ENCODE measurements around the gene SSX7. TPM values are rescaled to one million over a fixed set of nuclear protein-coding genes. Genes with fewer than 3 reads are reported as not detected.
"Not testable (repeated sequence)": the region's sequence is repeated elsewhere in the genome, so short reads cannot be mapped to it uniquely, and the experiment has no call there.

SSX7 gene, protein sequence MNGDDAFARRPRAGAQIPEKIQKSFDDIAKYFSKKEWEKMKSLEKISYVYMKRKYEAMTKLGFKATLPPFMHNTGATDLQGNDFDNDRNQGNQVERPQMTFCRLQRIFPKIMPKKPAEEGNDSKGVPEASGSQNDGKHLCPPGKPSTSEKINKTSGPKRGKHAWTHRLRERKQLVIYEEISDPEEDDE
- total RNA-seq, result not detected

- H3K9me3 Mint-ChIP-seq; H3K27me3 Mint-ChIP-seq; H3K36me3 Mint-ChIP-seq (ENCODE audit: low read depth); H3K27ac Mint-ChIP-seq; POLR2A ChIA-PET; H3K4me3 Mint-ChIP-seq; CTCF ChIA-PET; DNase-seq; H3K4me1 Mint-ChIP-seq: not testable (repeated sequence)
These were observed at the start of gene SSX7 for GRCh38 chrX:52654800-52655199. SSX7 (minus strand) TSS chrX:52654900; CDS start chrX:52653472, 1,428 bp downstream.

GRCh38 chrX:52692034-52692433 is 37.3 kb upstream of the SSX7 start:
- H3K4me1 Mint-ChIP-seq; H3K27ac Mint-ChIP-seq; H3K36me3 Mint-ChIP-seq (ENCODE audit: low read depth); DNase-seq; CTCF ChIA-PET; POLR2A ChIA-PET; H3K4me3 Mint-ChIP-seq; H3K27me3 Mint-ChIP-seq; H3K9me3 Mint-ChIP-seq: not testable (repeated sequence)

DNA sequence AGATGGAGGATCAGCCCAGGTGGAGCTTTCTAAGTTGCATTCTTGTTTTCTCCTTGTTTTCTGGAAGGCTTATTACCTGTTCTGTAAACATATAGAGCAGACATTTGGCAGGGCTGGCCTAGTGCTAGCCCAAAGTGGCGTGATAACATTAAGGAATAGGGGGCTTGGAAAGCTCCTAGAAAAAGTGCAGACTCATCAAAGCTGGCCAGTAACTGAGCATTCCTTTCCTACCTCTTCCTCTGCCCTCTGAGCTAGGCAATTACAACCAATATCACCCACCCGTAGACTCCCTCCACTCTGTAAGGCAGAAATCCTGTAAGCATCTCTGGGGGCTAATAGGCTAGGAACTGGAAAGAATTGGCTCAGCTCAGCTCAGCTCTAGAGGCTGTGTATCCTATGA is 7.5 kb upstream of the SSX7 start:
- H3K4me1 Mint-ChIP-seq; DNase-seq; H3K4me3 Mint-ChIP-seq; H3K27me3 Mint-ChIP-seq; H3K36me3 Mint-ChIP-seq (ENCODE audit: low read depth); H3K27ac Mint-ChIP-seq; CTCF ChIA-PET; POLR2A ChIA-PET; H3K9me3 Mint-ChIP-seq: not testable (repeated sequence)

DNA sequence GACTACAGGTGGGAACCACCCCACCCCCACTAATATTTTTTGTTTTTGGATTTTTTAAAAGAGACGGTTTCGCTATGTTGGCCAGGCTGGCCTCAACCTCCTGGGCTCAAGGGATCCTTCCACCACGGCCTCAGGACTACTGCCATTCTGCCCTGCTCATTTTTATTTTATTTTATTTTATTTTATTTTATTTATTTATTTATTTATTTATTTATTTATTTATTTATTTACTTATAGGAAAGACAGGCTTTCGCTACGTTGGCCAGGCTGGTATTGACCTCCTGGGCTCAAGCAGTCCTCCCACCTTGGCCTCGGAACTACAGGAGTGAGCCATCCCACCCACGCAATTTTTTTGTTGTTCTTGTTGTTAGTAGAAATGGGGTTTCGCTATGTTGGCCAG is 775 bp upstream of the SSX7 start:
- DNase-seq; H3K27ac Mint-ChIP-seq; POLR2A ChIA-PET; H3K4me3 Mint-ChIP-seq; H3K27me3 Mint-ChIP-seq; CTCF ChIA-PET; H3K9me3 Mint-ChIP-seq; H3K36me3 Mint-ChIP-seq (ENCODE audit: low read depth); H3K4me1 Mint-ChIP-seq: not testable (repeated sequence)

GRCh38 chrX:52650676-52651075 is 4.0 kb downstream of the SSX7 start:
- H3K4me1 Mint-ChIP-seq; H3K27ac Mint-ChIP-seq; H3K9me3 Mint-ChIP-seq; CTCF ChIA-PET; DNase-seq; H3K27me3 Mint-ChIP-seq; POLR2A ChIA-PET; H3K4me3 Mint-ChIP-seq; H3K36me3 Mint-ChIP-seq (ENCODE audit: low read depth): not testable (repeated sequence)

DNA sequence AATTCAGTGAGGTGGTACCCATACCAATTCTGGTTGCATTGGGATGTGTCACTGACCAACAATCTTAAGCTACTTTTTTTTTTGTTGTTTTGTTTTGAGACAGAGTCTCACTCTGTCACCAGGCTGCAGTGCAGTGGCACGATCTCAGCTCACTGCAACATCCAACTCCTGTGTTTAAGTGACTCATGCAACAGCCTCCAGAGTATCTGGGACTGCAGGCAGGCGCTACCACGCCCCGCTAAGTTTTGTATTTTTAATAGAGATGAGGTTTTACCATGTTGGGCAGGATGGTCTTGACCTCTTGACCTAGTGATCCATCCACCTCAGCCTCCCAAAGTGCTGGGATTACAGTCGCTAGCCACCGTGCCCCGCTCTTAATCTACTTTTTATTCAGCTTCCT is 5.7 kb downstream of the SSX7 start:
- CTCF ChIA-PET; DNase-seq; H3K4me3 Mint-ChIP-seq; POLR2A ChIA-PET; H3K27ac Mint-ChIP-seq; H3K4me1 Mint-ChIP-seq; H3K36me3 Mint-ChIP-seq (ENCODE audit: low read depth); H3K27me3 Mint-ChIP-seq; H3K9me3 Mint-ChIP-seq: not testable (repeated sequence)

- POLR2A ChIA-PET; H3K9me3 Mint-ChIP-seq; H3K27ac Mint-ChIP-seq; H3K4me3 Mint-ChIP-seq; DNase-seq; H3K27me3 Mint-ChIP-seq; H3K4me1 Mint-ChIP-seq; CTCF ChIA-PET; H3K36me3 Mint-ChIP-seq (ENCODE audit: low read depth): not testable (repeated sequence)
These were observed 26.2 kb downstream of the SSX7 start for GRCh38 chrX:52628483-52628882.

- CTCF ChIA-PET; H3K4me1 Mint-ChIP-seq; H3K27ac Mint-ChIP-seq; H3K4me3 Mint-ChIP-seq; POLR2A ChIA-PET; H3K9me3 Mint-ChIP-seq; DNase-seq; H3K36me3 Mint-ChIP-seq (ENCODE audit: low read depth); H3K27me3 Mint-ChIP-seq: not testable (repeated sequence)
These were observed 34.0 kb downstream of the SSX7 start for GRCh38 chrX:52620661-52621060.

DNA sequence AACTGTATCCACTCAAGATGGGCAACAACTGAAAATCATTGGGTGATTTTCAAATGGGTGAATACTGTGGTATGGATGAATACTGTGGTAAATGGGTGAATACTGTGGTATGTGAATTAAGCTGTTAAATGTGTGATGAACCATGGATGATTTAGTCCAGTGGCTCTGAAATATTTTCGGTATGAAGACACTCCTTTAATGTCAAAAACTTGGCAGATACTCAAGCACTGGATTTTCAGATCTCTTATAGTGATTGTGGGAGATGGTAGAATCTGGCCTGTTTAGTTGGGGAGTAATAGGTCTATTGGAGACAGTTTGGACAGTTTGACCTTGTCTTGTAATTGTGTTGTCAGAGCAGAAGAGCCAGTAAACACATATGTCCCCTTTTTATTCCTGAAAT is 45.7 kb downstream of the SSX7 start:
- DNase-seq, result no peak
- POLR2A ChIA-PET, result no interaction called here
- H3K27ac Mint-ChIP-seq, result no peak overlapping the region
- no peaks in the 10 kb centered on the region for H3K9me3 Mint-ChIP-seq
- H3K4me3 Mint-ChIP-seq, result no peak overlapping the region
- no peaks in the 10 kb centered on the region for H3K36me3 Mint-ChIP-seq (ENCODE audit: low read depth)
- CTCF ChIA-PET, result no interaction called here
- no peaks in the 10 kb centered on the region for H3K4me1 Mint-ChIP-seq
- peaks cover 2% of the 10 kb centered on the region for H3K27me3 Mint-ChIP-seq

DNA sequence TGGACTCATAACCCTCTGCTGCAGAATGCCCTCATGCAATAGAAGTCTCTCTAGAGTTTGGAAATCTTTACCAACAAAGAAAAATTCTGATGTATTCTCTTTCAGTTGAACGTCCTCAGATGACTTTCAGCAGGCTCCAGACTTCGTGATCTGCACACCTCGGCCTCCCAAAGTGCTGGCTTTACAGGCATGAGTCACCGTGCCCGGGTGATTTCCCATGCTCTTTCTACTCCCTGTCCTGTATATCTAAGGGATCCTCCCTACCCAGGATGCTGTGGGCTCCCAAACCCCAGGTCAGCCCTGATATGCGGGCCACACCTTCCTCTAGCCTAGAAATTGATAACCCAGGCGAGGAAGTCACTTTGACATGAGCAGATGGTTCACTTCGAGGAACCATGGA is 51.5 kb downstream of the SSX7 start:
- H3K27me3 Mint-ChIP-seq; H3K9me3 Mint-ChIP-seq; H3K4me1 Mint-ChIP-seq; POLR2A ChIA-PET; DNase-seq; H3K4me3 Mint-ChIP-seq; H3K27ac Mint-ChIP-seq; H3K36me3 Mint-ChIP-seq (ENCODE audit: low read depth); CTCF ChIA-PET: not testable (repeated sequence)

GRCh38 chrX:52598886-52599285 is 55.8 kb downstream of the SSX7 start:
- POLR2A ChIA-PET, result no interaction called here
- DNase-seq, result no peak
- Mint-ChIP-seq H3K4me3 (no peak overlapping the region), H3K36me3 (ENCODE audit: low read depth) (no peaks in the 10 kb centered on the region), H3K4me1 (no peaks in the 10 kb centered on the region), H3K9me3 (no peaks in the 10 kb centered on the region), H3K27me3 (no peaks in the 10 kb centered on the region), H3K27ac (no peak overlapping the region)
- CTCF ChIA-PET, result no interaction called here

DNA sequence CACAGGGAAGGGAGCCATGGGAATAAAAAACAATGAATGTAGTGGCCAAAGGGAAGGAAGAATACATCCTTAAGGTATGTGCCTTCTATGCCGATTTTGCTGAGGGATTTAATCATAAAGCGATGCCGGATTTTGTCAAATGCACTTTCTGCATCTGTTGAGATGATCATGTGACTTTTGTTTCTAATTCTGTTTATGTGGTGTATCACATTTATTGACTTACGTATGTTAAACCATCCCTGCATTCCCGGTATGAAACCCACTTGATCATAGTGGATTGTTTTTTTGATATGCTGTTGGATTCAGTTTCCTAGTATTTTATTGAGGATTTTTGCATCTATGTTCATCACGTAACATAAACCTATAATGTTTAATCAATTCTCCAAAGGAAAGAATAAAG is 60.0 kb downstream of the SSX7 start:
- H3K9me3 Mint-ChIP-seq, result no peaks in the 10 kb centered on the region
- no peaks in the 10 kb centered on the region for H3K4me1 Mint-ChIP-seq
- no peak overlapping the region for H3K27ac Mint-ChIP-seq
- DNase-seq, result no peak
- CTCF ChIA-PET, result no interaction called here
- no peaks in the 10 kb centered on the region for H3K36me3 Mint-ChIP-seq (ENCODE audit: low read depth)
- no peak overlapping the region for H3K4me3 Mint-ChIP-seq
- POLR2A ChIA-PET, result no interaction called here
- H3K27me3 Mint-ChIP-seq, result no peaks in the 10 kb centered on the region
